B cell (primary cell): ENCODE data around the gene GPR78. TPM values are rescaled to one million over a fixed set of nuclear protein-coding genes. Genes with fewer than 3 reads are reported as not detected.

Source experiments
- ATAC-seq: fragments of 200-7000 bp; cut with Tn5 transposase; one replicate; pipeline ENCODE4 v1.10.0; 2021; ENCODE audit warnings: low read depth, mild to moderate bottlenecking, moderate number of reproducible peaks, moderate library complexity
- CTCF ChIA-PET: fragments of 350-600 bp; sonication (Branson Sonifier 250); formaldehyde crosslinking; loops from one replicate; lab custom pipeline; 2021; ENCODE audit warnings: antibody characterized with exemption, inconsistent platforms; lab: Charles Lee
- POLR2A ChIA-PET: fragments of 350-600 bp; sonication (Branson Sonifier 250); formaldehyde crosslinking; loops from one replicate; lab custom pipeline; 2021; ENCODE audit warnings: antibody characterized with exemption; lab: Charles Lee
- DNase-seq: peaks from one replicate; pipeline ENCODE4 v3.0.0; 2013
- H2AFZ ChIP-seq: 2 replicates; pipeline ENCODE4 v1.6.1; 2012; ENCODE audit warnings: mild to moderate bottlenecking, low read depth, low read length; ENCODE audit not compliant: insufficient read depth, poor library complexity, severe bottlenecking
- H3K27ac ChIP-seq, 2 donors: 1 replicate in 1 of 2; 2 replicates in 1 of 2; pipeline ENCODE4 v1.5.1; 2012 to 2013; ENCODE audit warnings: low read length in 2 of 2, mild to moderate bottlenecking in 2 of 2, moderate library complexity in 1 of 2
- H3K27me3 ChIP-seq, 4 experiments: fragments of 200-600 bp in 1 of 4; sonication (generic) in 1 of 4; replicated peaks in 1 of 4; 1 replicate in 2 of 4; 2 replicates in 2 of 4; pipeline versions ENCODE4 v1.6.1 to v1.7.0; 2013 to 2016; ENCODE audit warnings: low read length in 3 of 4, mild to moderate bottlenecking in 2 of 4, mixed read lengths in 1 of 4, moderate library complexity in 1 of 4; ENCODE audit not compliant: insufficient read depth in 4 of 4, control insufficient read depth in 3 of 4; ENCODE audit errors: control extremely low read depth in 1 of 4
- H3K36me3 ChIP-seq, 2 experiments: replicated peaks in 1 of 2; 1 replicate in 1 of 2; 2 replicates in 1 of 2; pipeline versions ENCODE4 v1.6.1 to v1.7.1; 2013; ENCODE audit warnings: low read length in 1 of 2; ENCODE audit not compliant: insufficient read depth in 2 of 2, control insufficient read depth in 1 of 2; ENCODE audit errors: control extremely low read depth in 1 of 2, extremely low read depth in 1 of 2
- H3K4me1 ChIP-seq, 2 donors: fragments of 200-600 bp in 1 of 2; sonication (generic) in 1 of 2; 1 replicate in 1 of 2; 2 replicates in 1 of 2; pipeline versions ENCODE4 v1.5.1 to v1.6.1; 2013 to 2017; ENCODE audit warnings: low read length in 2 of 2; ENCODE audit not compliant: control insufficient read depth in 2 of 2, insufficient read depth in 2 of 2
- H3K4me2 ChIP-seq: replicated peaks from 2 replicates; pipeline ENCODE3; 2012; ENCODE audit warnings: mild to moderate bottlenecking, low read depth, low read length; ENCODE audit not compliant: poor library complexity, severe bottlenecking
- H3K4me3 ChIP-seq, 5 experiments: fragments of 200-600 bp in 1 of 5; sonication (generic) in 1 of 5; 1 replicate in 3 of 5; 2 replicates in 2 of 5; pipeline versions ENCODE4 v1.5.1 to v1.7.0; 2011 to 2016; ENCODE audit warnings: low read length in 4 of 5, mild to moderate bottlenecking in 4 of 5, low read depth in 2 of 5, control low read depth in 1 of 5, moderate library complexity in 1 of 5; ENCODE audit not compliant: insufficient read depth in 1 of 5; ENCODE audit errors: control extremely low read depth in 1 of 5, extremely low read depth in 1 of 5
- H3K79me2 ChIP-seq: fragments of 200-600 bp; sonication (generic); one replicate; pipeline ENCODE4 v1.6.0; 2016; ENCODE audit warnings: low read length; ENCODE audit not compliant: control insufficient read depth, insufficient read depth
- H3K9ac ChIP-seq: fragments of 200-600 bp; sonication (generic); 2 replicates; pipeline ENCODE4 v1.6.1; 2017; ENCODE audit warnings: mild to moderate bottlenecking, low read length, moderate library complexity
- H3K9me3 ChIP-seq, 3 donors: one replicate each; pipeline versions ENCODE4 v1.6.1 to v1.7.1; 2013; ENCODE audit warnings: low read length in 2 of 3; ENCODE audit not compliant: control insufficient read depth in 2 of 3, insufficient read depth in 1 of 3; ENCODE audit errors: control extremely low read depth in 1 of 3
- H4K20me1 ChIP-seq: 2 replicates; pipeline ENCODE4 v1.6.0; 2012; ENCODE audit warnings: mild to moderate bottlenecking, low read length; ENCODE audit not compliant: insufficient read depth, control insufficient read depth, poor library complexity, severe bottlenecking
- H3K27ac Mint-ChIP-seq: one replicate; pipeline ENCODE4 v1.8.0; 2021; ENCODE audit warnings: mixed read lengths
- H3K27me3 Mint-ChIP-seq: one replicate; pipeline ENCODE4 v1.8.0; 2021; ENCODE audit warnings: mixed read lengths
- H3K4me1 Mint-ChIP-seq: one replicate; pipeline ENCODE4 v1.8.0; 2021; ENCODE audit warnings: mixed read lengths
- H3K4me3 Mint-ChIP-seq: one replicate; pipeline ENCODE4 v1.8.0; 2021; ENCODE audit warnings: mixed read lengths
- H3K9me3 Mint-ChIP-seq: one replicate; pipeline ENCODE4 v1.8.0; 2022; ENCODE audit warnings: mixed read lengths; ENCODE audit not compliant: insufficient read depth
- CTCF ChIP-seq: fragments of 200-600 bp; IDR thresholded peaks from one replicate; pipeline ENCODE4 v1.8.0; 2022; ENCODE audit warnings: antibody characterized with exemption, mild to moderate bottlenecking
- EZH2 ChIP-seq: IDR thresholded peaks from 2 replicates; pipeline ENCODE4 v1.6.1; 2012; ENCODE audit warnings: borderline replicate concordance, low read depth, mild to moderate bottlenecking, moderate library complexity, low read length; ENCODE audit not compliant: insufficient read depth, poor library complexity, severe bottlenecking
- WGBS: methylation state at CpG from one replicate; pipeline ENCODE4 v1.1.5; 2013; ENCODE audit warnings: missing lambda C conversion rate; ENCODE audit not compliant: insufficient coverage; 5-methylcytosine and 5-hydroxymethylcytosine counted together
- intact Hi-C: fragments of 100-400 bp; cut with micrococcal nuclease; formaldehyde crosslinking; loops from one replicate; pipeline ENCODE4 v1.10.0; 2022
- polyA plus RNA-seq: library from polyadenylated mRNA; depleted of rRNA; stranded (reverse); fragments of >200 nt; gene quantifications from 2 replicates; pipeline ENCODE4 v1.2.3, GENCODE V29; 2012
- total RNA-seq, 2 donors: library from RNA; stranded (reverse); fragments of 120-200 nt in 1 of 2; gene quantifications; 1 replicate in 1 of 2; 2 replicates in 1 of 2; pipeline versions ENCODE4 v1.2.3 to v1.2.4, GENCODE V29; 2013 to 2022

Gene GPR78
- total and polyA plus RNA-seq, 2 donors (not counting 1 experiment from before 2014, with no cell fraction given): not detected

- Histone ChIP-seq H2AFZ (no peak overlapping the region), H3K4me2 (no peak overlapping the region), H3K9me3 (peaks cover 0 to 2% (median 0%) of the 10 kb centered on the region in 3 donors), H3K4me3 (no peak overlapping the region), H3K9ac (no peak overlapping the region), H3K27ac (no peak overlapping the region), H3K36me3 (no peaks in the 10 kb centered on the region), H3K27me3 (no peaks in the 10 kb centered on the region), H3K4me1 (no peaks in the 10 kb centered on the region), H4K20me1 (no peaks in the 10 kb centered on the region), H3K79me2 (no peaks in the 10 kb centered on the region)
- no peak overlapping the region for H3K4me3 Mint-ChIP-seq
- ChIA-PET POLR2A (no interaction called here), CTCF (no interaction called here)
- no peak for DNase-seq
- intact Hi-C loops: no loop called here
- peaks cover 8% of the 10 kb centered on the region for H3K27me3 Mint-ChIP-seq
- no peaks in the 10 kb centered on the region for H3K9me3 Mint-ChIP-seq
- no peak for ATAC-seq
- H3K4me1 Mint-ChIP-seq: no peaks in the 10 kb centered on the region
- H3K27ac Mint-ChIP-seq: no peak overlapping the region
- 100% methylated on average over 1 of the region's 5 CpGs for WGBS
- no peak for TF ChIP-seq EZH2
- TF ChIP-seq CTCF: no peak
These were observed 6.9 kb upstream of the GPR78 start for GRCh38 chr4:8573266-8573665.

- H3K4me3 Mint-ChIP-seq: no peak overlapping the region
- peaks cover 14% of the 10 kb centered on the region for H3K27me3 Mint-ChIP-seq
- ChIA-PET POLR2A (no interaction called here), CTCF (no interaction called here)
- H4K20me1 ChIP-seq: no peaks in the 10 kb centered on the region
- DNase-seq: no peak
- ATAC-seq: no peak
- H3K4me3 ChIP-seq: no peak overlapping the region
- TF ChIP-seq EZH2 (no peak), CTCF (no peak)
- H2AFZ ChIP-seq: no peak overlapping the region
- no peaks in the 10 kb centered on the region for H3K36me3 ChIP-seq
- H3K4me1 ChIP-seq: no peaks in the 10 kb centered on the region
- WGBS: 85% methylated on average over 5 of the region's 5 CpGs
- H3K27me3 ChIP-seq: no peaks in the 10 kb centered on the region
- H3K9me3 Mint-ChIP-seq: no peaks in the 10 kb centered on the region
- no peaks in the 10 kb centered on the region for H3K4me1 Mint-ChIP-seq
- no peak overlapping the region for H3K9ac ChIP-seq
- peaks cover 0 to 5% (median 0%) of the 10 kb centered on the region in 3 donors for H3K9me3 ChIP-seq
- no peak overlapping the region for H3K4me2 ChIP-seq
- H3K27ac ChIP-seq: no peak overlapping the region
- no peak overlapping the region for H3K27ac Mint-ChIP-seq
- intact Hi-C loops: no loop called here
- no peaks in the 10 kb centered on the region for H3K79me2 ChIP-seq
These were observed 5.3 kb upstream of the GPR78 start for GRCh38 chr4:8574796-8575370.
